ENCODE data around the gene VAV1.

DNA sequence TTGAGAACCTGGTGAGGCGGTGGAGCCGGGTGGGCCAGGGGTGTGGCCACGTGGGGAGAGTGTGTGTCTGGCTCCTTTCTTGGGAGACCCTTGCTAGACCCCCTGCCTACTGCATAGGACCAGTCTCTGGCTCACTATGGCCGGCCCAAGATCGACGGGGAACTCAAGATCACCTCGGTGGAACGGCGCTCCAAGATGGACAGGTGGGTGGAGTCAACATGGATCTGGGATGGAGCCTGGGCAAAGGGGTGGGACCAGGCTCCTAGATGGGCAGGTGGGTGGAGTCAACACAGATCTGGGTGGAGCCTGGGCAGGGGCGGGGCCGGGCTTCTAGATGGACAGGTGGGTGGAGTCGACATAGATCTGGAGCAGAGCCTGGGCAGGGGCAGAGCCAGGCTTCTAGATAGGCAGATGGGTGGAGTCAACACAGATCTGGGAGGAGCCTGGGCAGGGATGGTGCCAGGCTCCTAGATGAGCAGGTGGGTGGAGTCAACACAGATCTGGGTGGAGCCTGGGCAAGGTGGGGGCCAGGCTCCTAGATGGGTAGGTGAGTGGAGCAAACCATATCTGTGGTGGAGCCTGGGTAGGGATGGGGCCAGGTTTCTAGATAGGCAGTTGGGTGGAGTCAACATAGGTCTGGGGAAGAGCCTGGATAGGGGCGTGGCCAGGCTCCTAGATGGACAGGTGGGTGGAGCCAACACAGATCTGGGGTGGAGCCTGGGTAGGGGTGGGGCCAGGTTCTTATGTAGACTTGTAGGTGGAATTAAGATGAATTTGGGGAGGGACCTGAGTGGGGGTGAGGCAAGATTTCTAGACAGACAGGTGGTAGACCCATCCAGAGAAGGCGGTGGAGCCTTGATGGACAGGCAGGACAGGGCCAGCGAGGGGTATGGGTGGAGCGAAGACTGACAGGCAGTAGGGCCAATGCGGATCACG, 56.5 kb downstream of the VAV1 start:
- TF ChIP-seq, protein P1, sequence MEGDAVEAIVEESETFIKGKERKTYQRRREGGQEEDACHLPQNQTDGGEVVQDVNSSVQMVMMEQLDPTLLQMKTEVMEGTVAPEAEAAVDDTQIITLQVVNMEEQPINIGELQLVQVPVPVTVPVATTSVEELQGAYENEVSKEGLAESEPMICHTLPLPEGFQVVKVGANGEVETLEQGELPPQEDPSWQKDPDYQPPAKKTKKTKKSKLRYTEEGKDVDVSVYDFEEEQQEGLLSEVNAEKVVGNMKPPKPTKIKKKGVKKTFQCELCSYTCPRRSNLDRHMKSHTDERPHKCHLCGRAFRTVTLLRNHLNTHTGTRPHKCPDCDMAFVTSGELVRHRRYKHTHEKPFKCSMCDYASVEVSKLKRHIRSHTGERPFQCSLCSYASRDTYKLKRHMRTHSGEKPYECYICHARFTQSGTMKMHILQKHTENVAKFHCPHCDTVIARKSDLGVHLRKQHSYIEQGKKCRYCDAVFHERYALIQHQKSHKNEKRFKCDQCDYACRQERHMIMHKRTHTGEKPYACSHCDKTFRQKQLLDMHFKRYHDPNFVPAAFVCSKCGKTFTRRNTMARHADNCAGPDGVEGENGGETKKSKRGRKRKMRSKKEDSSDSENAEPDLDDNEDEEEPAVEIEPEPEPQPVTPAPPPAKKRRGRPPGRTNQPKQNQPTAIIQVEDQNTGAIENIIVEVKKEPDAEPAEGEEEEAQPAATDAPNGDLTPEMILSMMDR (tag by site-specific recombination; IDR thresholded peaks at IDR 0.05): no peak
- TF ChIP-seq ZNF76 (tag by site-specific recombination; IDR thresholded peaks at IDR 0.05; ENCODE audit: borderline replicate concordance, low read depth) (no peak), ZNF114 (tag by site-specific recombination; IDR thresholded peaks at IDR 0.05) (no peak)
- TF ChIP-seq, protein P2, sequence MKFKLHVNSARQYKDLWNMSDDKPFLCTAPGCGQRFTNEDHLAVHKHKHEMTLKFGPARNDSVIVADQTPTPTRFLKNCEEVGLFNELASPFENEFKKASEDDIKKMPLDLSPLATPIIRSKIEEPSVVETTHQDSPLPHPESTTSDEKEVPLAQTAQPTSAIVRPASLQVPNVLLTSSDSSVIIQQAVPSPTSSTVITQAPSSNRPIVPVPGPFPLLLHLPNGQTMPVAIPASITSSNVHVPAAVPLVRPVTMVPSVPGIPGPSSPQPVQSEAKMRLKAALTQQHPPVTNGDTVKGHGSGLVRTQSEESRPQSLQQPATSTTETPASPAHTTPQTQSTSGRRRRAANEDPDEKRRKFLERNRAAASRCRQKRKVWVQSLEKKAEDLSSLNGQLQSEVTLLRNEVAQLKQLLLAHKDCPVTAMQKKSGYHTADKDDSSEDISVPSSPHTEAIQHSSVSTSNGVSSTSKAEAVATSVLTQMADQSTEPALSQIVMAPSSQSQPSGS (tag by site-specific recombination; IDR thresholded peaks at IDR 0.05; ENCODE audit: low read depth): no peak

All from HEK293 (cell line).